DOHH2 (cell line): ENCODE measurements around the gene PDZD4.

Experiments used
- H3F3A ChIP-seq: fragments of 200-600 bp; sonication (generic), shearing (Covaris generic); 2 replicates; pipeline ENCODE4 v1.6.0; 2016; ENCODE audit warnings: antibody characterized with exemption, mild to moderate bottlenecking; ENCODE audit not compliant: control insufficient read depth, insufficient read depth
- H3K27ac ChIP-seq: fragments of 200-600 bp; sonication (generic); 2 replicates; pipeline ENCODE4 v1.5.1; 2014; ENCODE audit warnings: low read depth, mild to moderate bottlenecking, low read length, moderate library complexity
- H3K27me3 ChIP-seq: fragments of 200-600 bp; sonication (generic); 2 replicates; pipeline ENCODE4 v1.6.1; 2014; ENCODE audit warnings: mild to moderate bottlenecking, low read length, mixed read lengths; ENCODE audit not compliant: control insufficient read depth
- H3K36me3 ChIP-seq: fragments of 200-600 bp; sonication (generic); 2 replicates; pipeline ENCODE4 v1.6.1; 2014; ENCODE audit warnings: mild to moderate bottlenecking, low read length, moderate library complexity, mixed read lengths; ENCODE audit not compliant: control insufficient read depth
- H3K4me1 ChIP-seq: fragments of 200-600 bp; sonication (generic); 2 replicates; pipeline ENCODE4 v1.6.1; 2014; ENCODE audit warnings: mild to moderate bottlenecking, low read length, mixed read lengths; ENCODE audit not compliant: control insufficient read depth
- H3K4me2 ChIP-seq: fragments of 200-600 bp; sonication (generic); 2 replicates; pipeline ENCODE4 v1.6.0; 2014; ENCODE audit warnings: mild to moderate bottlenecking, low read length, moderate library complexity
- H3K4me3 ChIP-seq: fragments of 200-600 bp; sonication (generic); 2 replicates; pipeline ENCODE4 v1.5.1; 2014; ENCODE audit warnings: mild to moderate bottlenecking, low read length, mixed read lengths
- H3K79me2 ChIP-seq: fragments of 200-600 bp; sonication (generic); 2 replicates; pipeline ENCODE4 v1.6.1; 2014; ENCODE audit warnings: mild to moderate bottlenecking, low read length, mixed read lengths; ENCODE audit not compliant: control insufficient read depth
- H3K9me2 ChIP-seq: fragments of 200-600 bp; sonication (generic); replicated peaks from 2 replicates; pipeline ENCODE4 v1.6.1; 2014; ENCODE audit warnings: mild to moderate bottlenecking, low read length, mixed read lengths; ENCODE audit not compliant: control insufficient read depth
- H3K9me3 ChIP-seq: fragments of 200-600 bp; sonication (generic); 2 replicates; pipeline ENCODE4 v1.6.1; 2014; ENCODE audit warnings: antibody characterized with exemption, low read length, mixed read lengths; ENCODE audit not compliant: control insufficient read depth, insufficient read depth
- H4K20me1 ChIP-seq: fragments of 200-600 bp; sonication (generic); 2 replicates; pipeline ENCODE4 v1.6.0; 2014; ENCODE audit warnings: low read depth, mild to moderate bottlenecking, antibody characterized with exemption, low read length, moderate library complexity; ENCODE audit not compliant: control insufficient read depth, insufficient read depth
- CTCF ChIP-seq: fragments of 200-600 bp; sonication (generic); IDR thresholded peaks from one replicate; pipeline ENCODE4 v1.5.1; 2014; ENCODE audit warnings: antibody characterized with exemption, mild to moderate bottlenecking, low read depth, low read length; ENCODE audit not compliant: poor library complexity, severe bottlenecking
- EZH2phosphoT487 ChIP-seq: fragments of 200-600 bp; sonication (generic); IDR thresholded peaks from 2 replicates; pipeline ENCODE4 v1.6.1; 2017; ENCODE audit warnings: borderline replicate concordance, mild to moderate bottlenecking, antibody characterized with exemption, low read length, moderate library complexity, mixed read lengths

The PDZD4 gene

GRCh38 chrX:153829799-153830639, at the start of gene PDZD4:
PDZD4 (minus strand) TSS chrX:153830544; CDS start chrX:153830298, 246 bp downstream.
- Histone ChIP-seq H3K36me3 (no peaks in the 10 kb centered on the region), H3K27ac (no peak within 1 kb of the TSS), H3K9me2 (no peaks in the 10 kb centered on the region), H3K4me1 (no peaks in the 10 kb centered on the region), H3K27me3 (peaks cover 11% of the 10 kb centered on the region), H3K4me2 (no peak within 1 kb of the TSS), H3K79me2 (no peaks in the 10 kb centered on the region), H3K4me3 (no peak within 1 kb of the TSS), H3F3A (no peaks in the 10 kb centered on the region), H4K20me1 (no peaks in the 10 kb centered on the region), H3K9me3 (no peaks in the 10 kb centered on the region)
- TF ChIP-seq CTCF (no peak), EZH2phosphoT487 (no peak)

GRCh38 chrX:153879741-153880439, 49.5 kb upstream of the PDZD4 start:
- no peak for TF ChIP-seq CTCF
- Histone ChIP-seq H3F3A (no peaks in the 10 kb centered on the region), H3K36me3 (no peaks in the 10 kb centered on the region), H3K9me3 (no peaks in the 10 kb centered on the region), H3K27ac (no peak overlapping the region), H3K4me1 (no peaks in the 10 kb centered on the region), H3K4me3 (no peak overlapping the region), H3K4me2 (no peak overlapping the region), H4K20me1 (no peaks in the 10 kb centered on the region), H3K9me2 (no peaks in the 10 kb centered on the region), H3K27me3 (peaks cover 13% of the 10 kb centered on the region), H3K79me2 (no peaks in the 10 kb centered on the region)

GRCh38 chrX:153878969-153879653, 48.8 kb upstream of the PDZD4 start:
- Histone ChIP-seq H3K9me3 (no peaks in the 10 kb centered on the region), H3K4me1 (no peaks in the 10 kb centered on the region), H4K20me1 (no peaks in the 10 kb centered on the region), H3K4me3 (no peak overlapping the region), H3K4me2 (no peak overlapping the region), H3F3A (no peaks in the 10 kb centered on the region), H3K36me3 (no peaks in the 10 kb centered on the region), H3K27ac (no peak overlapping the region), H3K27me3 (peaks cover 5% of the 10 kb centered on the region), H3K9me2 (no peaks in the 10 kb centered on the region), H3K79me2 (no peaks in the 10 kb centered on the region)
- no peak for TF ChIP-seq EZH2phosphoT487
- no peak for TF ChIP-seq CTCF
